Measurements from ENCODE around the gene ZMYND11.
A peak's percentile ranks its signal among the peaks of the same experiment; 100 is the strongest.

Gene ZMYND11
- total RNA-seq = 102 to 151 (median 102) reads per million in 3 experiments

- peak; percentile 62 for DNase-seq
Observed at GRCh38 chr10:135132-135600, at the start of gene ZMYND11. Gene ZMYND11, plus strand, starts transcription at chr10:135455. Its CDS starts 44,558 bp downstream, at chr10:180013.

DNA sequence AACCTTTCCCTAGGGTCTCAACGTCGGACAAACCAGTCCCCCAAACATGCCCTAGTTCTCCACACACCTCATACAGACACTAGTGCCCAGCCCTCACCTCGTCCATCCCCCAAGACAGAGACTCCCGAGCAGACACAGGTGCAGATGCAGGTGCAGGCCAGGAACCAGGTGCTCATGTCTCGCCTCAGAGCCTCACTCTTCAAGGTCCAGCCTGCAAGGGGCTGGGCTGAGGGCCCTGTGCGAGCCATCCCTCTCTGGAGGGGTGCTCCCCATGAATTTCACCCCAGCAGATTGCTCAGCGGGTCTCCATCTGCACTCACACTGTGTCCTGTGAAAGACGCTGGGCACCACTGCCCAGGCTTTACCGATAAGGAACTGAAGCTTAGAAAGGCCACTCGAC, 49.2 kb upstream of the ZMYND11 start:
- DNase-seq = no peak

DNA sequence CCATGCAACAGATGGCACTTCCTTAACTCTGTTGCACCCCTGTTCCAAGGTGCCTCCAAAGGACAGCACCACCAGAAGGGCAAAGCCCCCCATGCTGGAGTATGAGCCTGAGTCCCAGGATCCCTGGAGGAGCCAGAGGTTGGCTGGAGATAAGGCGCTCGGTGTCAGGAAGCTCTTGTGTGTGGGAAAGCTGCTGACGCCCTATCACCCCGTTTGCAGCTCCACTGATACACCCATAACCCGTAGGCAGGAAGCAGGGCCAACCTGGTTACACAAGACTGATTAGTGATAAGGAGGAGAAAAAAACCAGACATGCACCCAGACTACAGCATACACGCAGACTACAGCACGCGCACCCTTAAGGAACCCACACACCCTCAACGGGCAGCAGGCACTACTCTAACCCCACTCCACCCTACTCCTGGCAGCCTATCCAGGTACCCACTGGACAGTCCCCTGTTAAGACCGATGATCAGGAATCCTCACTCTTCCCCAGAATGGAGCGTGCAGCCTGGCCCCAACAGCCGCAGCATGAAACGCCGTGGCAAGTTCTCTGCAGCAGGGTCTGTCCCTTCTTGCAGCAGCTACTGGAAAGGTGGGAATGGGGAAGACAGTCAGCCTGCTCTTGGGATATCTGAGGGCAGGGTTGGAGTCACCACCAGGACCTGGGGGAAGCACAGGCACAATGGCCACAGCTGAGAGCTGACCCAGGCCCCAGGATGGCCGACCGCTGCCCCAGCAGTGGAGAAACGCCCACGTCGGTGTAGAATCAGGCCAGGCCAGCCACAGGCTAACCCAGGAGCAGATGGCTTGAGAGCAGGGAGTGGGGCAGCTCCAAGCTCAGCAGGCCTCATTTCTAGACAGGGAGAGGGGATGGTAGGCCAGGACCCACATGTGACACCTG, 47.8 kb upstream of the ZMYND11 start:
- DNase-seq = peak; percentile 8

- DNase-seq = no peak
Observed at GRCh38 chr10:88253-88652, 47.0 kb upstream of the ZMYND11 start.

DNA sequence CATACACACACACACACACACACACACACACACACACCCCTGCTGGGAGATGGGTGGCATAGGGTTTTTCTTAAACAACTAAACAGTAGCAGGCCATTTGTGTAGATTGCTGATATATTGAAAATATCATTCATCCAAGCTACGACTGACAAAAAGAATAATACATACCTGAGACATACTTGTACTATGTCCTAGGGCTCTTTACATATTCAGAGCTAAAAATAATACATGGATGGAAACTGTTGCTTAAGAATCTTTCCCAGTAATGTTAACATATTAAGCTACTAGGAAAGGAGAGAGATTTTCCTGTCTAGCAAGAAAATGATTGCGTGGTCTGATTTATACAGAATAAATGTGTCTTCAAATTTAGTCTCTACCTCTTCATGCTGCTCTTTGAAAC, 46.0 kb upstream of the ZMYND11 start:
- DNase-seq = no peak

DNA sequence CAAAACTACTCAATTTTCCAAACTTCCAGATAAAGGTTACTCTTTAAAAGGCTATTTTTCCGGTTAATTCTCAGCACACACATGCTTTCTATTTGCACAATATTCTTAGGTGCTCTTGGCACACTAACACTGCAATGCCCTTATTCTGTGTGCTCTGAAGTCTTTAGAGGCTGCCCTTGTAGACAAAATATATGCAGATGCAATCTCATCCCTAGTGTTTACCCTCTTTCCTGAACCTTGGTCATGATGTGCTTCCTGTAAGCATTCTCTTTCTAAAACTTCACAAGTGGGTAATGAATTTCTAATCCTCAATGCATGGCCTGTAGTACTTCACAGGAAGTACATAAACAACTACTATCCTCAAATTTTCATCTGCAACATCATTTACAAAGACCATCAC, 45.1 kb upstream of the ZMYND11 start:
- DNase-seq = no peak

GRCh38 chr10:91313-91712, 43.9 kb upstream of the ZMYND11 start:
- no peak for DNase-seq

DNA sequence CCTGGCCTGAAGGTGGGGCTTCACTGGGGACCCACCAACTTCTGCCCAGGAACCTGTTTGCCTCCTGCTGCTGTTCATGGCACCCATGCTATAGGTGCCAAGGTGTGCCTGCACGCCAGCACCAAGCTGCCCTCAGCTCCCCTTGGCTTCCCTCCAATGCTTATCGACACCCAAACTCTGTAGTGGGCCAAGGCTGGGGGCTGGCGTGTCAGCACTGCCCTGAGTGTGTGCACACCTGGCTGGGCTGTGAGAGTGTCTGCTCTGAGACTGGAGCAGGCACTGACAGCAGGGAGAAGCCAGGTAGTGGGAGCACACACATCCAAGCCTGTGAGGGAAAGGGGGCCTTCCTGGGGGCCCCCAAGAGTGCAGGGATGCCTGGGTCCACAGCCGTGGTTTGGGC, 43.1 kb upstream of the ZMYND11 start:
- DNase-seq = no peak

GRCh38 chr10:92846-93245, 42.4 kb upstream of the ZMYND11 start:
- DNase-seq = no peak

DNA sequence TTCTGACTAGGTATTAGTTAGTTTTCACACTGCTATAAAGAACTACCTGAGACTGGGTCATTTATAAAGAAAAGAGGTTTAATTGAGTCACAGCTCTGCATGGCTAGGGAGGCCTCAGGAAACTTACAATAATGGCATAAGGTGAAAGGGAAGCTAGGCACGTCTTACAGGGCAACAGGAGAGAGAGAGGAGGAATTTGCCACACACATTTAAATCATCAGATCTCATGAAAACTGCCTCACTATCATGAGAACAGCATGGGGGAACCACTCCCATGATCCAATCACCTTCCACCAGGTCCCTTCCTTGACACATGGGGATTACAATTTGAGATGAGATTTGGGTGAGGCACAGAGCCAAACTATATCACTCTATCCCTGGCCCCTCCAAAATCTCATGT, 40.6 kb upstream of the ZMYND11 start:
- DNase-seq = no peak

GRCh38 chr10:95356-96115, 39.7 kb upstream of the ZMYND11 start:
- DNase-seq = no peak

DNA sequence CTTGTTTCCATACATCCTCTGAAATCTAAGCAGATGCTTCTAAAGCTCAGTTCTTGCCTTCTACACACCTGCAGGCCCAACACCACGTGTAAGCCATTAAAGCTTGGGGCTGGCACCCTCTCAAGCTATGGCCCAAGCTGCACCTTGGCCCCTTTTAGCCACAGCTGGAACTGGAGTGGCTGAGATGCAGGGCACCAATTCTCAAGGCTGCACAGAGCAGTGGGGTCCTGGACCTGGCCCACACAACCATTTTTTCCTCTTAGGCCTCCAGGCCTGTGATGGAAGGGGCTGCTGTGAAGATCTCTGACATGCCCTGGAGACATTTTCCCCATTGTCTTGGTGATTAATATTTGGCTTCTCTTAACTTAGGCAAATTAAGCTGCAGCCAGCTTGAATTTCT, 38.8 kb upstream of the ZMYND11 start:
- DNase-seq = no peak

- no peak for DNase-seq
Observed at GRCh38 chr10:104416-104815, 30.8 kb upstream of the ZMYND11 start.

- no peak for DNase-seq
Observed at GRCh38 chr10:104862-105565, 30.2 kb upstream of the ZMYND11 start.

DNA sequence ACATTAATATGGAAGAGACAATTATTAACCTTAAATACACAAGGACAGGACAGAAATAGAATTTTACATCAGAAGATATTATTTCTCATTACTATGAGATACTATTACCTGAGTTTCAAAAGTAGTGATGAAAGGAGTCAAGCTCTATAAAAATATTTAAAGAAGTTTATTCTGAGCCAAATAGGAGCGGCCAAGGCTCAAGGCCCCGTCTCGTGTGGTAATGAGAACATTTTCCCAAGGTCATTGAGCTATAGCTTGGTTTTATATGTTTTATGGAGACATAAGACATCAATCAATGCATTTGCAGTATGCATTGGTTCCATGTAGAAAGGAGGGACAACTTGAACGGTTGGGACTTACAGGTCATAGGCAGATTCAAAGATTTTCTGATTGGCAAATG, 29.4 kb upstream of the ZMYND11 start:
- no peak for DNase-seq

DNA sequence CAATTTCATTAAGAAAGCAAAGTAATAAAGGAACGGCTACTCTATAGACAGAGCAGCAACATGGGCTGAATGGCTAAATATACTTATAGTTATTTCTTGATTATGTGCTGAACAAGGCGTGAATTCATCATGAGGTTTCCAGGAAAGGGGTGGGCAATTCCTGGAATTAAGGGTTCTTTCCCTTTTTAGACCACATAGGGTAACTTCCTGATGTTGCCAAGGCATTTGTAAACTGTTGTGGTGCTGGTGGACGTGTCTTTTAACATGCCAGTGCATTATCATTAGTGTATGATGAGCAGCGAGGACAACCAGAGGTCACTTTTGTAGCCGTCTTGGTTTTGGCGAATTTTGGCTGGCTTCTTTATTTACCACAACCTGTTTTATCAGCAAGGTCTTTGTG, 28.5 kb upstream of the ZMYND11 start:
- DNase-seq = no peak

DNA sequence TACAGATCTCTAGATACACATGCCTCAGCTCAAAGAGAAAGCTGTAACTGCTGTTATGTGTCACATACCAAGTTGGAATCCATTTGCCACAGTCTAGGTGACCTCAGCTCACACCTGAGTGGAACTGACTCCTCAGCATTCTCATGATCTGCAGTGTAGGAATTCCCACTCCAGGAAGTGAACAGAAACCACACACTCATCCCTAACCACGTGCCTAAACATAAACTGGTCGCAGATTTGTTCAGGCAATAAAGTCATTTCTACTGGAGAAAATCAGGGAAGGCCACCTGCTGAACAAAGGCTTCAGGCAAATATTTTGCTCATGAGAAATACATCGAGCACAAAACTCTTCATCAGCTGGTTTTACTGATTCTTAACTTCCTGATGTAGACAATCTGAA, 23.0 kb upstream of the ZMYND11 start:
- DNase-seq = no peak

DNA sequence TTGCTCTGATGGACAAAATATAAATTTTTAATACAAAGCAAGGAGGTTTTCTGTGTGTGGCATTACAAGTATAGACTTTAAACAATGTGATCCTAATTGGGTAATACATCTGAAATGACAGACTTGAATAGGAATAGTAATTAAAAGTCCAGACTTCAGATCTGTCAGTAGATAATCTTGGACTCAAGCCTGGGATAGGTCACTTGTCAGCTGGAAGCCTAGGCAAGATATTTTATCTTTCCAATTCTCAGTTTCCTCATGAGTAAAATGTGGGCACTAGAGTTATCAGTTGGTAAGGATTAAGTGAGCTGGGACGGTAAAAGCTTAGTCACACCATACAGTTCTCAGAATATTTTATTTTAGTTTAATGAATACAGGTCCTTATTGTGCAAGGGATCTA, 10.4 kb upstream of the ZMYND11 start:
- no peak for DNase-seq

GRCh38 chr10:127612-128432, 7.4 kb upstream of the ZMYND11 start:
- peak; percentile 21 for DNase-seq

- no peak for DNase-seq
Observed at GRCh38 chr10:129810-130209, 5.4 kb upstream of the ZMYND11 start.

DNA sequence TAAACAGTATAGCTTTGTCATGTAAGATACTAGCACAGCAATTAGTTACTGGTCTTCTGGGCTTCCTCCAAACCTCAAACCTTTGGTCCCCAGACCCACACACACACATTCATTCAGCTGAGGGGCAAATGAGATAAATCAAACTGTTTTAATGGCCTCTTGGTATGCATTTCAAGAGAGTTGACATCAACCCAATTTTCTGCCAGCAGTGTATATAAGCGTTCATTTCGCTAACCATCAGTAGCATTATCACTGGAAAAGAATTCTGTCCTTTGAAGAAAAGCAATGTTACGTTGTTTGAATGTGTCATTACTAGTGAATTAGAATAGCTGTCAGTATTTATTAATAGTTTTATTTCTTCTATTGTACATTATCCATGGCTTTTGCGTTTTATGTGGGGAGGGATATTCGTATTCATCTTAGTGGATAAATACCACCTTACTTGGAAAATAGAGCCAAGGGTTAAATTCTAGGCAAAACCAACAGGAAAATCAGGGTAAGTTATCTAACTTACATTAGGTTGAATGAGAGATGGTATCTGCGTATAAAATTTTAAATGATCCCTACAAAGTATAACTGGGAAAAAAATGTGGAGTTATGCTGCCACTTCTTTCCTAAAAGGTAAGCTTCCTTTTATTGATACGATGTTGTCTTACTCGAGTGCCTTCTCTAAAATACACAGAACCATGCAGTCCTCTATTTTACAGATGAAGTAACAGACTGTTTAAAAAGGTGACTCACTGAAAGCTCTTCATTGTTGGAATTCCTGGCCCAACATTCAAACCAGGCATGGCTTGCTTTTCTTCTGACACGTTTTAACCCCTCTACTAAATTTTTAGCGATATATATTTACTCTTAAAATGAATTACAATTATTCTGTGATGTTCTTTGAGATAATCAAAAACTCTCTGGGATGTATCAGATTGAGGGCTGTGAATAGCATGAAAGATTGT, 2.0 kb upstream of the ZMYND11 start:
- DNase-seq = no peak
